Measurements from ENCODE around the gene SIL1.

The SIL1 gene

GRCh38 chr5:138914338-138914737 is 283.8 kb downstream of the SIL1 start:
- no peak overlapping the region for H3K4me3 ChIP-seq (ENCODE audit: low read depth, low read length)
- in situ Hi-C loops (cut with HindIII; ENCODE audit: low sequenced_read_pairs): no loop called here
- no peak for DNase-seq (ENCODE audit: low read depth)
- TF ChIP-seq CTCF (IDR thresholded peaks at IDR 0.05; ENCODE audit: low read depth, low read length, missing control alignments): no peak

GRCh38 chr5:138913773-138914172 is 284.4 kb downstream of the SIL1 start:
- no peak overlapping the region for H3K4me3 ChIP-seq (ENCODE audit: low read depth, low read length)
- in situ Hi-C loops (cut with HindIII; ENCODE audit: low sequenced_read_pairs): no loop called here
- no peak for DNase-seq (ENCODE audit: low read depth)
- no peak for TF ChIP-seq CTCF (IDR thresholded peaks at IDR 0.05; ENCODE audit: low read depth, low read length, missing control alignments)

GRCh38 chr5:138912093-138912492 is 286.1 kb downstream of the SIL1 start:
- DNase-seq (ENCODE audit: low read depth): no peak
- in situ Hi-C loops (cut with HindIII; ENCODE audit: low sequenced_read_pairs): no loop called here
- TF ChIP-seq CTCF (IDR thresholded peaks at IDR 0.05; ENCODE audit: low read depth, low read length, missing control alignments): no peak
- no peak overlapping the region for H3K4me3 ChIP-seq (ENCODE audit: low read depth, low read length)

GRCh38 chr5:138911441-138911840 is 286.7 kb downstream of the SIL1 start:
- in situ Hi-C loops (cut with HindIII; ENCODE audit: low sequenced_read_pairs): no loop called here
- H3K4me3 ChIP-seq (ENCODE audit: low read depth, low read length): no peak overlapping the region
- no peak for TF ChIP-seq CTCF (IDR thresholded peaks at IDR 0.05; ENCODE audit: low read depth, low read length, missing control alignments)
- DNase-seq (ENCODE audit: low read depth): peak; percentile 39

- no peak for TF ChIP-seq CTCF (IDR thresholded peaks at IDR 0.05; ENCODE audit: low read depth, low read length, missing control alignments)
- no peak overlapping the region for H3K4me3 ChIP-seq (ENCODE audit: low read depth, low read length)
- DNase-seq (ENCODE audit: low read depth): no peak
- in situ Hi-C loops (cut with HindIII; ENCODE audit: low sequenced_read_pairs): no loop called here
Measured at GRCh38 chr5:138910546-138911185, 287.5 kb downstream of the SIL1 start.

- no peak for DNase-seq (ENCODE audit: low read depth)
- no peak overlapping the region for H3K4me3 ChIP-seq (ENCODE audit: low read depth, low read length)
- no peak for TF ChIP-seq CTCF (IDR thresholded peaks at IDR 0.05; ENCODE audit: low read depth, low read length, missing control alignments)
- in situ Hi-C loops (cut with HindIII; ENCODE audit: low sequenced_read_pairs): no loop called here
Measured at GRCh38 chr5:138909734-138910133, 288.4 kb downstream of the SIL1 start.

Measured in astrocyte of the cerebellum (primary cell).